ENCODE data around the gene UGT1A6. TPM values are rescaled to one million over a fixed set of nuclear protein-coding genes. Genes with fewer than 3 reads are reported as not detected.
A peak's percentile ranks its signal among the peaks of the same experiment; 100 is the strongest.
"Not testable (repeated sequence)": the region's sequence is repeated elsewhere in the genome, so short reads cannot be mapped to it uniquely, and the experiment has no call there.

UGT1A6 gene
- 549 and 643 TPM in 2 replicates for total RNA-seq (2021)
- Bru-seq, nascent RNA, result percentile 100 among the genes with signal in this experiment
- BruChase-seq, experiment 1, labeled RNA remaining after a 2-hour chase, result percentile 100 among the genes with signal in this experiment
- BruChase-seq, experiment 2, labeled RNA remaining after a 6-hour chase, result percentile 100 among the genes with signal in this experiment
- long read RNA-seq, transcript UGT1A6-202 (6 exons, 1,128 nt), result major isoform, 1,473 of 2,023 reads
- long read RNA-seq, transcript UGT1A6-207 (3 exons, 1,848 nt), result minor isoform, 11 of 2,023 reads
- long read RNA-seq, transcript UGT1A6-205 (7 exons, 832 nt), result minor isoform, 57 of 2,023 reads
- long read RNA-seq, transcript UGT1A6-201 (5 exons, 2,479 nt), result minor isoform, 54 of 2,023 reads
- long read RNA-seq, partial matches to known transcripts, result 195 of 2,023 reads
- long read RNA-seq, other reads (novel, unspliced or antisense), result 231 of 2,023 reads

DNA sequence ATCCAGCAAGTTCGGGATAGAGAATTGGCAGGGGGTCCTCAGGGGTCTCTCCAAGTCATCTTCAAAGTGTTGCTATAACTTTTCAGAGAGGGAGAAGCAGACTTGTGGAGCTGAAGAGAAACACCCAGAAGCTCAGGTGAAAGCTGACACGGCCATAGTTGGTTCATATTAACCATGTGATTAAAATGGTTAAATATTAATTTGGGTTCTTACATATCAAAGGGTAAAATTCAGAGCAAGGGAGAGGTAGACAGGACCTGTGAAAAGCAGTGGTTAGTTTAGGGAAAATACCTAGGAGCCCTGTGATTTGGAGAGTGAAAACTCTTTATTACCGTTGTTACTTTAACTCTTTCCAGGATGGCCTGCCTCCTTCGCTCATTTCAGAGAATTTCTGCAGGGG lies at the start of gene UGT1A6:
UGT1A6 (plus strand) TSS at position 243 of the 400 bp plus-strand sequence; CDS start at position 358, 115 bp downstream.
- intact Hi-C loops (cut with micrococcal nuclease; ENCODE audit: unreplicated experiment), result loop anchor here (5.0 to 10.0 kb wide), 5 partner anchors 280 to 732 kb away; partner anchors contain the start of genes ATG16L1 and DGKD
- Histone ChIP-seq H4K20me1 (ENCODE audit: insufficient read depth) (no peaks in the 10 kb centered on the region), H3K9me3 (ENCODE audit: insufficient read depth, low read depth) (no peaks in the 10 kb centered on the region), H3K27ac (peak within 1 kb of the TSS; percentile 97), H3K4me1 (replicated peaks; ENCODE audit: insufficient read depth) (peaks cover 52% of the 10 kb centered on the region), H2AFZ (no peak within 1 kb of the TSS), H3K36me3 (ENCODE audit: low read depth) (peaks cover 51% of the 10 kb centered on the region), H3K4me2 (peak within 1 kb of the TSS; percentile 96), H3K27me3 (ENCODE audit: insufficient read depth, low read depth) (no peaks in the 10 kb centered on the region), H3F3A (ENCODE audit: insufficient read depth, low read depth) (peaks cover 94% of the 10 kb centered on the region), H3K79me2 (ENCODE audit: low read depth) (peaks cover 67% of the 10 kb centered on the region), H3K4me3 (peak within 1 kb of the TSS; percentile 69), H3K9me2 (ENCODE audit: insufficient read depth) (no peaks in the 10 kb centered on the region)
- no peak for TF ChIP-seq EZH2 (IDR thresholded peaks at IDR 0.05; ENCODE audit: low read depth)
- TF ChIP-seq, protein P1, sequence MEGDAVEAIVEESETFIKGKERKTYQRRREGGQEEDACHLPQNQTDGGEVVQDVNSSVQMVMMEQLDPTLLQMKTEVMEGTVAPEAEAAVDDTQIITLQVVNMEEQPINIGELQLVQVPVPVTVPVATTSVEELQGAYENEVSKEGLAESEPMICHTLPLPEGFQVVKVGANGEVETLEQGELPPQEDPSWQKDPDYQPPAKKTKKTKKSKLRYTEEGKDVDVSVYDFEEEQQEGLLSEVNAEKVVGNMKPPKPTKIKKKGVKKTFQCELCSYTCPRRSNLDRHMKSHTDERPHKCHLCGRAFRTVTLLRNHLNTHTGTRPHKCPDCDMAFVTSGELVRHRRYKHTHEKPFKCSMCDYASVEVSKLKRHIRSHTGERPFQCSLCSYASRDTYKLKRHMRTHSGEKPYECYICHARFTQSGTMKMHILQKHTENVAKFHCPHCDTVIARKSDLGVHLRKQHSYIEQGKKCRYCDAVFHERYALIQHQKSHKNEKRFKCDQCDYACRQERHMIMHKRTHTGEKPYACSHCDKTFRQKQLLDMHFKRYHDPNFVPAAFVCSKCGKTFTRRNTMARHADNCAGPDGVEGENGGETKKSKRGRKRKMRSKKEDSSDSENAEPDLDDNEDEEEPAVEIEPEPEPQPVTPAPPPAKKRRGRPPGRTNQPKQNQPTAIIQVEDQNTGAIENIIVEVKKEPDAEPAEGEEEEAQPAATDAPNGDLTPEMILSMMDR (conservative IDR thresholded peaks at IDR 0.05), result no peak
- no peak for DNase-seq
- ChIA-PET POLR2A (ENCODE audit: unreplicated experiment) (interaction anchor here (0.7 to 2.1 kb wide), 4 partner anchors 10 to 153 kb away, joined by 3 to 16 read pairs (median 6); no protein-coding TSS in a partner anchor), CTCF (no interaction called here)
- no TSS peak for BruUV-seq (replicated peaks)

DNA sequence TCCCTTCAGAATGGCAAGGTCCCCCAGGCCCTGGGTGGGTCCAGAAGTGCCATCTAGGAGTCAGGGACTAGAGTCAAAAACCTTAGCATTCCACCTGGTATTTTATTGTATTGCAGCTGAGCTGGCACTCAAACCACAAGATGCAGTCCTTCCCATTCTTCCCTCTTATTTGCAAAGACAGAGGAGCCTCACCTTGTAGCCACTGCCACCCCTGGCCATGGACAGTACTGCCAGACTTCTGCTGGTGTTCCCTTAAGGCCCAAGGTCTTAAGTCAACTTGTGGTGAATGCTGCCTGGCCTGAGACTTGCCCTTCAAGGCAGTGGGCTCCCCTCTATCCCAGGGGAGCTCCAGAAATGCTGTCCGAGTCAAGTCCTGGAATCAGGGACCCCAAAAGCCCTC lies 49.6 kb upstream of the UGT1A6 start:
- Histone ChIP-seq H3F3A (ENCODE audit: insufficient read depth, low read depth) (peaks cover 9% of the 10 kb centered on the region), H3K27me3 (ENCODE audit: insufficient read depth, low read depth) (no peaks in the 10 kb centered on the region), H3K4me2 (no peak overlapping the region), H3K79me2 (ENCODE audit: low read depth) (no peaks in the 10 kb centered on the region), H3K27ac (no peak overlapping the region), H2AFZ (no peak overlapping the region), H3K4me3 (no peak overlapping the region), H3K36me3 (ENCODE audit: low read depth) (no peaks in the 10 kb centered on the region), H3K9me2 (ENCODE audit: insufficient read depth) (no peaks in the 10 kb centered on the region), H3K4me1 (replicated peaks; ENCODE audit: insufficient read depth) (peaks cover 13% of the 10 kb centered on the region; the same call in 1 of the 2 replicates), H3K9me3 (ENCODE audit: insufficient read depth, low read depth) (peaks cover 34% of the 10 kb centered on the region), H4K20me1 (ENCODE audit: insufficient read depth) (no peaks in the 10 kb centered on the region)
- peak; percentile 45 to 77 for DNase-seq
- ChIA-PET CTCF (interaction anchor here (0.5 to 0.6 kb wide), 3 partner anchors 18 to 86 kb away, joined by 3 read pairs; no protein-coding TSS in a partner anchor), POLR2A (ENCODE audit: unreplicated experiment) (interaction anchor here (0.7 kb wide), 2 partner anchors 49 to 221 kb away, joined by 3 read pairs; no protein-coding TSS in a partner anchor)
- intact Hi-C loops (cut with micrococcal nuclease; ENCODE audit: unreplicated experiment), result no loop called here
- no TSS peak for BruUV-seq (replicated peaks)
- TF ChIP-seq EZH2 (IDR thresholded peaks at IDR 0.05; ENCODE audit: low read depth), result no peak
- TF ChIP-seq, protein P1 (conservative IDR thresholded peaks at IDR 0.05), result peak; percentile 69

GRCh38 chr2:233646033-233646432 lies 46.7 kb upstream of the UGT1A6 start:
- H3K79me2 ChIP-seq (ENCODE audit: low read depth); intact Hi-C loops (cut with micrococcal nuclease; ENCODE audit: unreplicated experiment); CTCF ChIA-PET; H3K4me3 ChIP-seq; H4K20me1 ChIP-seq (ENCODE audit: insufficient read depth); H3K9me2 ChIP-seq (ENCODE audit: insufficient read depth); H3K36me3 ChIP-seq (ENCODE audit: low read depth); DNase-seq; POLR2A ChIA-PET (ENCODE audit: unreplicated experiment); H2AFZ ChIP-seq; BruUV-seq (replicated peaks); H3K4me2 ChIP-seq; H3K27me3 ChIP-seq (ENCODE audit: insufficient read depth, low read depth); H3K27ac ChIP-seq: not testable (repeated sequence)
- Histone ChIP-seq H3K4me1 (replicated peaks; ENCODE audit: insufficient read depth) (peaks cover 30% of the 10 kb centered on the region), H3K9me3 (ENCODE audit: insufficient read depth, low read depth) (peaks cover 34% of the 10 kb centered on the region), H3F3A (ENCODE audit: insufficient read depth, low read depth) (peaks cover 23% of the 10 kb centered on the region)
